Ureter (tissue), 1 donor: ENCODE data around the gene ACACB. TPM values are rescaled to one million over a fixed set of nuclear protein-coding genes. Genes with fewer than 3 reads are reported as not detected.

ENCODE experiments used
- DNase-seq: peaks from one replicate; pipeline ENCODE4 v3.0.0-alpha.2; 2020; ENCODE audit warnings: low spot score
- total RNA-seq: library from RNA; stranded (reverse); gene quantifications from one replicate; pipeline ENCODE4 v1.2.4, GENCODE V29; 2023
- donor health status: DM: yes; HTN: yes; CAD: no.

Gene ACACB
- total RNA-seq, 1 donor from 2014 or later = 67.3 TPM

DNA sequence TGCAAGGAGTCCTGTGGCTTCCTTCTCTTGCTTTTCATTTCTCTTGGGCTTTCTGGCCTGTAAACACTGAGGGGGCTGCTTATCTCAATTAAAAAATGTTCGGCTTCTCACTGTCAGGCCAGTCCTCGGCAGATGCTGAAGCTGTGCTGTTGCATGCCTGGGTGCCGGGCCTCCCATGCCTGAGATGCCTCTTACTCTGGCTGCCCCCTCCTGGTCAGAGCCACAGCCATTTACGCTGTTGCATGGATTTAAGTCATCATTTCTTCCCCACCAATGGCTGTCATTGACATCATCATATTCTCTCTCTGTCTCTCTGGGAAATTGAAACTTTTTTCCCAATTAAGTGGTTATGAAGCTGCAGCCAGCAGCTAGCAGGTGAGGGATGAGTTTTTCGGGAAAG, 139.0 kb downstream of the ACACB start:
- DNase-seq = no peak

DNA sequence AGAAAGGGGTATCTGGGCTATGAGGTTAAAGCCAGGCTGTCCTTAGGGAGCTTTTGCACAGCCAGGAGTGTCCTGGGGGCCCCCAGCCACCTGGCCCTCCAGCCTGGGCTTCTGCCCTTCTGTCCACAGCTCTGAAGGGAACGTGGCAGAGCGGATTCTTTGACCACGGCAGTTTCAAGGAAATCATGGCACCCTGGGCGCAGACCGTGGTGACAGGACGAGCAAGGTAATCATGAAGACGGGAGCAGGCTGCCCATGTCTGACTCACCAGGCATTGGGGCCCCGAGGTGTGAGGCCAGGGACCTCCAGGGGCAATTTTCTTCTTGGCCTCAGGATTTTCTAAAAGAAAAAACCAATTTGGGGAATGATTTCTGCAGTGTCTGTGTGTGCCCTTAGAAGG, 139.6 kb downstream of the ACACB start:
- DNase-seq = no peak

DNA sequence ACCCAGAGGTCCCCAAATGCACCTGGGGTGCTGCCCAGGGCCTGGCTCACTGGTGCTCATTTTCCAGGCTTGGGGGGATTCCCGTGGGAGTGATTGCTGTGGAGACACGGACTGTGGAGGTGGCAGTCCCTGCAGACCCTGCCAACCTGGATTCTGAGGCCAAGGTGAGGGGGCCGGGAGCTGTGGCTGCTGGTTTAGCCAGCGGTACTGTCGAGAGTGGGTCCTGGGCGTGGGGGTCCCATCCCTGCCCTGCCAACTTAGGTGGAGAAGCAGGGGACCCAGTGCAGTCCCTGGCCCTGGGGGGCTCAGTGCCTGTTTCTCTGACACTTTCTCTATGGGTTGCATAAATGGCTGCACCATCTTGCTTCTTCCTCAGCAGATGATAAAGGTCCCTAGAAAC, 141.8 kb downstream of the ACACB start:
- DNase-seq = no peak

DNA sequence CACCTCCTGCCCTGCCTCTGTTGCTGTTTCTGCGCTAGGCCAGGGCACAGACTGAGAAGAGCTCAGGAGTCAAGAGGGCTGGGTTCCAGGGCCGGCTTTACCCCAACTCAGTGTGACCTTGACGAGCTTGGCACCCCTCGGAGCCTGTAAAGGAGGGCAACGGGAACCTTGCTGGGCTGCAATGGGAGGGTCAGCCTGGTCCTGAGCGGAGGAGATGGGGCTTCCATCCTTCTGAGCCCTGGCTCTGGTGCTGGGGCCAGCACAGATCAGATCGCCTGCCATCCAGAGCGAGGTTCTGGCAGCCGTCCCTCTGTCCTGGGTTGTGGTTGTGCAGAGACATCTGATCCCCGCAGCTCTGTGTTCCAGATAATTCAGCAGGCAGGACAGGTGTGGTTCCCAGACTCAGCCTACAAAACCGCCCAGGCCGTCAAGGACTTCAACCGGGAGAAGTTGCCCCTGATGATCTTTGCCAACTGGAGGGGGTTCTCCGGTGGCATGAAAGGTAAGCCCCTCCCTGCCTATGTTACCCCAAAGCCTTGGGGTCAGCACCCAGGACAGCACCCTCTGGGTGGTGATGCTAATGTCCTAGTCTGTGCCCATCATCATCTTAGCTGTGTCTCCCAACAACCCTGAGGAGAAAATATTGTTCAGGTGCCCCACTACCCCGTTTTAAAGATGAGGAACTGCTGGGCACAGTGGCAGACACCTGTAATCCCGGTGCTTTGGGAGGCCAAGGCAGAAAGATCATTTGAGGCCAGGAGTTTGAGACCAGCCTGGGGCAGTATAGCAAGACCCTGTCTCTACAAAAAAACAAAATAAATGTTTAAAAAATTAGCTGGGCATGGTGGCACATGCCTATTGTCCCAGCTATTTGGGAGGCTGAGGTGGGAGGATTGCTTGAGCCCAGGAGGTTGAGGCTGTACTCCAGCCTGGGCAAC, 142.5 kb downstream of the ACACB start:
- no peak for DNase-seq

DNA sequence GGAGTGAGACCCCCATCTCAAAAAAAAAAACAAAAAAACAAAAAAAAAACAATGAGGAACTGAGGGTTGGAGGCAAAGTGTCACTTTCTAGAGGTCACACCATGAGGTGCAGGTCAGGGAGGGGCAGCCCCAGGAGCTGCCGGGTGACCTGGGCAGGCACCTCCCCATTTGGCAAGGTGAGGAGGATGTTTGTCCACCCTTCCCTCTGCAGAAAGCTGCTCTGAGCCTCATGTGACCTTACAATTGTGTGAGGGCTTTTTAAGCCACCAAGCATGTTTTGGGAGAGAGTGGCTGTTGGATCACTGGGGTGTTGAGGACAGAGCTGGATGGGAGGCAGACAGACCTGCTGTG, 143.1 kb downstream of the ACACB start:
- no peak for DNase-seq

DNA sequence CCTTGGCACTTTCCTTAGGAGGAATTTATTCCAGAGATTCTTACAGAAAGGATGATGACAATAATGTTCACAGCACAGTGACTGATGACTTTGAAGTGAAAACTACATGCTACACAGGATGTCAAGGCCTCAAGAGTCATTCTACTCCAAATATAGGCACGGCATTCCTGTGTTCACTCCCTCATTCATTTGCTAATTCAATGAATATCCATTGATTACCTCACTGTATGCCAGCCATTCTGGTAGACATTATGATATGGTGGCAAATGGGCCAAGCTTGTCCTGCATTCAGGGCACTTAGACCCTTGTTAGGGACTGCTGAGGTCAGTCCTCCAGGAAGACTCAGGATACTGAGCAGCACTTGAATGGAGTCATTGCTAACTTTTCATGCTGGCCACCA, 144.7 kb downstream of the ACACB start:
- no peak for DNase-seq

DNA sequence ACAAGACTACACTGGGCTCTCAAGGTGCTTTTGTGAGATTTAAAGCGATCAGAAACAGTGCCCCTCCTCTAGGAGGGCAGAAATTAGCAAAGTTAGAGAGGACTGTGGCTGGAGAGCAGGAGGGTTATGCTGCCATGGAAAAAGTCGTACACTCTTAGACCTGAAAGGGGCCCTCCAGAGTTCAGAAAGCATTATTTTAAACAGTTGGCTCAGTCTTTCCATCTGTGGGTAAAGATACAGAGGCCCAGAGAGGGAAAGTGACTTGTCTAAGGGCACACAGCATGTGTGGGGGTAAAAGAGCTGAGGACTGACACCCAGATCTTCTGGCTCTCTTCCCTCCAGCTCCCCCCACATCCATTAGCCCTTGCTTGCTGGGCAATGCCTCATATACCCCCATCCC, 145.6 kb downstream of the ACACB start:
- no peak for DNase-seq

DNA sequence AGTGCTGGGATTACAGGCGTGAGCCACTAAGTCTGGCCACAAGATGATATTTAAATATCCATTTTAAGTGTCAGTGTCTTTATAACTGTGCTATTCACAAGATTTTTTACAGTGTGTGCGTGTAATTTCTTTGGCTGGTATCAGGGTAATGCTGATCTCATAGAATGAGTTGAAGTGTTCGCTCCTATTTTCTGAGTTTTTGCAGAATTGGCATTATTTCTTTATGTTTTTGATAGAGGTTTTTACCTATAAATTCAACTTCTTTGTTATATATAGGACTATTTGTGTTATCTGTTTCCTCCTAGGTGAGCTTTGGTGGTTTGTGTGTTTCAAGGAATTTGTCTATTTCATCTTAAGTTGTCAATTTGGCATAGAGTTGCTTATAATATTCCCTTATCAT, 147.1 kb downstream of the ACACB start:
- no peak for DNase-seq

DNA sequence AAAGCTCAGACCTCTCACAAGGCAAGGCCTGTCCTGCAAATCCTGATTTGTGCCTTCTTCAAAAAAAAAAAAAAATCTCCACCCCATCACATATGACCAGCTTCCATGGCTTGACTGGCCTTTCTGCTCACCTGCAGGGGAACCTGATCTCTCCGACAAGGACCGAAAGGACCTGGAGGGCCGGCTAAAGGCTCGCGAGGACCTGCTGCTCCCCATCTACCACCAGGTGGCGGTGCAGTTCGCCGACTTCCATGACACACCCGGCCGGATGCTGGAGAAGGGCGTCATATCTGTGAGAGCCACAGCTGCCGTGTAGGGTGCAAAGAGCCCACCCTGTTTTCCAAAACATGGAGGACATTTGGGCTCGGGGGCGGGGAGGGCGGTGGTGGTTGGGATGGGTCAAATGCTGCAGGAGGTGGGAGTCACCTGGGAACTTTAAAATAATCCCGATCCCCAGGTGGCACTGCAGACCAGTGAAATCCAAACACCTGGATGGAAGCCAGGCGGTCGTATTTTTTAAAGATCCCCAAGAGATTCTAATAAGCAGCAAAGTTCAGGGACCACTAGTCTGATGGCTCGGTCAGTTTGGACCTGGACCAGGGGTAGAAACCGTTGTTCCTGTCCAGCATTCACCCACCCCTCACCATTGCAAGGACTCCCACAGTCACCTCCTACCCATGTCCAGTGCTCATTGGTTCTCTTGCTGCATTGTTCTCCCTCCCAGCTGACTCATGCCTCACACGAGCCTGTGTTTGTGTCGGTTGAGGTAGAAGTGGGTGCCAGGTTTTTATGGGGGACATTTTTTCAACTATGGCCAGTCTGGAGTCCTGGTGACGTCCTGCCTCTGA, 147.9 kb downstream of the ACACB start:
- DNase-seq = peak; percentile 76

DNA sequence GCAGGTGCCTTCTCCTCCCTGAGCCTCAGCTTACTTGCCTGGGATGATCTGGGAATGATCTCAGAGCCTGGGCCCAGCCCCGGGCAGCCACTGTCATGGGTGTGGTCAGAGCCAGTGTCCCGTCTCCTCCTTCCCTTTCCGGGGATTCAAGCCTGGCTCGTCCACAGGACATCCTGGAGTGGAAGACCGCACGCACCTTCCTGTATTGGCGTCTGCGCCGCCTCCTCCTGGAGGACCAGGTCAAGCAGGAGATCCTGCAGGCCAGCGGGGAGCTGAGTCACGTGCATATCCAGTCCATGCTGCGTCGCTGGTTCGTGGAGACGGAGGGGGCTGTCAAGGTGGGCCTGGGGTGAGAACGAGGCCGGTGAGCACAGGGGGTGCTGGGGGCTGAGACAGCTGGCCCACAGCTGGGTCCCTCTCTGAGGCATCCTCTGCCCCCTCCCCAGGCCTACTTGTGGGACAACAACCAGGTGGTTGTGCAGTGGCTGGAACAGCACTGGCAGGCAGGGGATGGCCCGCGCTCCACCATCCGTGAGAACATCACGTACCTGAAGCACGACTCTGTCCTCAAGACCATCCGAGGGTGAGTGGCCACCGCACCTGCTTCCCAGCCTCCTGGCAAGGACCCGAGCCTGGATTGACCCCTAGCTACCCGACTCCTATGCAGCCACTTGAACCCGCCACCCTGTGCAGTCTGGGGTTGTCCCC, 148.7 kb downstream of the ACACB start:
- DNase-seq = no peak

DNA sequence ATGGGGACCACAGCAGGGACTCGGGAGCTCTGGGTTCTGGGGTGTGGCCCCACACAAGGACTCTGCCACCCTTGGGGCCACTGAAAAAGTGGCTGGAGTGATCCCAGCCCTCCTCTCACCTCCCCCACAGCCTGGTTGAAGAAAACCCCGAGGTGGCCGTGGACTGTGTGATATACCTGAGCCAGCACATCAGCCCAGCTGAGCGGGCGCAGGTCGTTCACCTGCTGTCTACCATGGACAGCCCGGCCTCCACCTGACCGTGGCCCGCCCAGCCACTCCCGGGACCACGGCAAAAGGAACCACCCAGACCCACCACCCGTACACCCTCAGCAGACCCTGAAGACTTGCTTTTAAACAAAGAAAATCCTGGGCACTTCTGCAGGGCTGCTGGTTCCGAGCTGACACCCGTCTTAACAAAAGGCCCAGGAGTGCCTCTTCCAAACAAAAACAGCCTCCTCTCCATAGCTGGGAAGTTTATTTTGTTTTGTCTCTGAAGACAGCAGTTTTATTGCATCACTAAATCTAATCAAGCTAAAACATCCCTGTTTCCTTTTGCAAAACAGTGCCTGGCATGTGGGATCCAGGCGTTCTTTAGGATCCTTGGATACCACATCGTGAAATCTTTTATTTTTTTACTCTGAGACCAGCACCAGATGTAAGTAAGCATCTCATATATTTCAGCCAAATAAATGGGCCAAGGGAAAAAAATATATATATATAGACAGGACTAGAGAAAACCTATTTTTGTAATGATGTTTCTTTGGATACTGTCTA, 149.9 kb downstream of the ACACB start:
- no peak for DNase-seq

DNA sequence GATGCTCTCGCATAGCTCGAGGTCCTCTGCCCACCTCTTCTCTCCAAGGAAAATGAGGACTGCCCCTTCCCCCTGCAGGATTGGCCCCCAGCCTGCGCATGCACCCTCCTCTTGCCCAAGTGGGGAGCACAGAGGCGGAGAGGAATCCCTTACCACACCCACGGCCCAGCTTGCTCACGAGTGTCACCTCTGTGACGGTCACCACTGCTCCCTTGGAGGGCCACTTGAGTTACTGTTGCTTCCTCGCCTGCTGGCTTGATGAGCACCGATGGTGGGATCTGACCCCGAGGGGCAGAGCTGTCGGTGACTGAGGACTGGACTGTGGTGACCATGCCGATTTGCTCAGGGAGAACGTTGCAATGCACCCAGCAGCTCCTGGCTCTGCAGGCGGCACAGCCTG, 151.0 kb downstream of the ACACB start:
- no peak for DNase-seq

DNA sequence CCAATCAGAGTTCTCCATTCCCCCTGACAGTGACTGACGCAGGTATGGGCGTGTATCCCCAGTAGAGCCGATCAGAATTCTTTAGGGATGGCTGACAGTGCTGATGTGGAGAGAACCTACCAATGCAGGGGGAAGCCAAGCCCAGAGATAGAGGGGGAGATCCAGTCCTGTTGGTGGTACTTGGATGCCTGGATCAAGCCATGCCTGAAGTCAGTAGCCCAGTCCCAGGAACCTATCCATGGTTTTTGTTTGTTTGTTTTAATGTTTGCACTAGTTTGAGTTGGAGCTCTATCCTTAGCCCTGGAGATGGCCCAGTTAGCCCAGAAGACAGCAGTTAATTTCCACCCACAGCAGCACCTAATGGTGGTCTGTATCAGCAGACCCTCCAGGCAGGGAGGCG, 152.5 kb downstream of the ACACB start:
- DNase-seq = no peak

DNA sequence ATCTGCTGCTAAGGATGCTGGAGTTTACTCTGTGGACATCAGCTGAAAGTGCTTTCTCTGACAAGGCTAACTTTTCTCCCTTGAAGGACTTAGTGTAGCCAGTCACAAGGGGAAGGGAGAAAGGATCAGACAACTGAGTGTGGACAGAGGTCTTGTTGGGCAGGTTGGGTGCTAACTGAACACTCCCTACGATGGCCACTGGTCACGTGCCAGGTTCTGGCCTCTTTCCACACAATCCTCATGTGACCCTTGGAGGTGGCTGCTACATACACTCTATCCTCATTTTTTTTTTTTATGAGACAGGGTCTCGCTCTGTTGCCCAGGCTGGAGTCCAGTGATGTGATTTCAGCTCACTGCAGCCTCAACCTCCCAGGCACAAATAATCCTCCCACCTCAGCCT, 153.0 kb downstream of the ACACB start:
- no peak for DNase-seq

DNA sequence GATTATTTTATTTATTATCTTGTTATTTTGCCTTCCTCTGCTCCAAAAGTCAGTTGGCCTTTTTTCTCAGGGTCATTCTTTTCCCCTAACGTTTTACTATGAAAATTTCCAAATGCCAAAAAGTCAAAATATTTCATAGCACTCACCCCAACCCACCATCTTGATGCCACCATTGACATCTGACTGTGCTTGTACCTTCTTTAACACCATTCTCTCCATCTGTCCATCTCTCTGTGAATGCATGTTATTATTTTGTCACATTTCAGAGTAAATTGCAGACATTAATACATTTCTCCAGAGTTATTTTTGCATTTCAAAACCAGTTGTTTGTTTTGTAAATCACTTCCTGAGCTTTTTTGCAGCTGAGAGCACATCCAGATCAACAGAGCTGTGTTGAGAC, 154.1 kb downstream of the ACACB start:
- no peak for DNase-seq

DNA sequence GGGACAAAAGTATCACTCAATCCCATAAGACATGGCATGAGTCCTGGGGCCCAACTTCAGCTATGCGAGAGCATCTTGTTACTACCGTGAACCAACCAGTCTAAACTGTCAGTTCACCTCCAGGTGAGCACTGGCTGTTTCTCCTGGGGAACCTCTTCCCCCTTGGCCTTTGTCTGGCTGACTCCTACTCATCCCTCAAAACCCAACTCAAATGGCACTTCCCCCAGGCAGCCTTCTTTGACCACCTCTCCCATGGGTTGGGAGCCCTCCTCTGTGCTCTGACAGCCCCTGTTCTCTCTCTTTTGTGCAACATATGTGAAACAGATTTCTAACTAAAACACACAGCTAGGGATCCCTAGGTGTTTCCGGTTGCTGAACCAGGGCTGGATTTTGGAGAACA, 155.0 kb downstream of the ACACB start:
- DNase-seq = no peak

DNA sequence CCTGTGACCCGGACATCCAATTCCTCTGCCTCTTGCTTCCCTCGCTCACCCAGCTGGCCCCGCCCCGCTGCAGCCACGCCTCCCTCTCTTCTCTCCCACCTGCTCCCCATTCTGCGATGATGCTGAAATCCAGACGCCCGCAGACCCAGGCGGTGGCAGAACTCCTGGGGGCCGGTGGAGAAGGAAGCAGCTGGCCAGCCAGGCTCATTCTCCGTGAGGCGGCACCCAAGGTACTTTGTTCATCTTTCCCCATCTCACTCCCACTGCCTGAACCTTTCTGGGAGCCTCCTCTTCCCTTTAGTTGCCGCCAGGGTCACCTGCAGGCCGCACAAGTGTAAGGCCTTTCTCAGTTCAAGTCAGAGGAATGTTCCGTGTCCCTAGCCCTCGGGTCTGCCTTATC, 157.0 kb downstream of the ACACB start:
- DNase-seq = no peak

DNA sequence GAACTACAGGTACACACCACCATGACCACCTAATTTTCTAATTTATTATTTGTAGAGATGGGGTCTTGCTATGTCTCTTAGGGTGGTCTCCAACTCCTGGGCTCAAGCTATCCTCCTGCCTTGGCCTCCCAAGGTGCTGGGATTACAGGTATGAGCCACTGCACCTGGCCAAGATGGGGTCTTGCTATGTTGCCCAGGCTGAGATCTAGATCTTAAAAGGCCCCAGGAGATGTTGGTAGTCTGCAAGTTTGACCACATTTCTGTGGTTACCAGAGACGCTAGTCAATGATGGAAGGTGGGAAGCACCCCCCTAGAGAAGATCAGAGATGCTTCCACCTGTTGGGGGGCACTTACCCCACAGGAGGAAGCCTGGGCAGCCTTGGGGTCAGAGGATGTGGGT, 158.0 kb downstream of the ACACB start:
- DNase-seq = no peak

DNA sequence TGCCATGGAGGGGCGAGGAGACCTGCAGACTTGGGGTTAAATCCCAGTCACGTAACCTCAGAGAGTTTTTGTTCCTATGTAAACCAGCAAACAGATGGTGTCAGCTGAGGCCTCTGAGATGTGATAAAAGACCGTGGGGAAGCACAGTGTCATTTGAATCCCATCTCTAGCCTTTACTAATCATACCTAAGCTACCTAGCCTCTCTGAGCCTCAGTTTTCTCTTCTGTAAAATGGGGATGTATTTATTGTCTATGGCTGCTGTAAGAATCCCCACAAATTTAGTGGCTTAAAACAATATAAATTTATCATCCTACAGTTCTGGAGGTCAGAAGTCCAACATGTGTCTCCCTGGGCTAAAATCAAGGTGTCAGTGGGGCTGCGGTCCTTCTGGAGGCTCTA, 158.8 kb downstream of the ACACB start:
- DNase-seq = no peak

DNA sequence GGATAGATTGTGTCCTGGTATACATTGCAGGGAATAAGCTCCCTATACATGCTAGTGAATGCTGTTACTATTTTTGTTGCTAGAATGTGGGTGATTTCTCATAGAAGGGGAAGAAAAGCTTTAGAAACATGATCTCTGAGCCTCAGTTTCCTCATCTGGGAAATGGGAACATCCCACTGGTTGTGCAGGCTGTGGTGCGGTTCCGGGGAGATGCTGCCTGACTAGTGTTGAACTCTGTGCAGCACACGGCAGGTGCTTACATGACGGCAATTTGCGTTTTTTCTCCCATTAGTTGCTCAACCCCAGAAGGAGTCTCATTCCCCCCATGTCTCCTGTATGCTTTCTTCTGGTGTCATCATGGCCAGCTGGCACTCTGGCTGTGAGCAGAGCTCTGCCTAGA, 159.8 kb downstream of the ACACB start:
- DNase-seq = no peak

DNA sequence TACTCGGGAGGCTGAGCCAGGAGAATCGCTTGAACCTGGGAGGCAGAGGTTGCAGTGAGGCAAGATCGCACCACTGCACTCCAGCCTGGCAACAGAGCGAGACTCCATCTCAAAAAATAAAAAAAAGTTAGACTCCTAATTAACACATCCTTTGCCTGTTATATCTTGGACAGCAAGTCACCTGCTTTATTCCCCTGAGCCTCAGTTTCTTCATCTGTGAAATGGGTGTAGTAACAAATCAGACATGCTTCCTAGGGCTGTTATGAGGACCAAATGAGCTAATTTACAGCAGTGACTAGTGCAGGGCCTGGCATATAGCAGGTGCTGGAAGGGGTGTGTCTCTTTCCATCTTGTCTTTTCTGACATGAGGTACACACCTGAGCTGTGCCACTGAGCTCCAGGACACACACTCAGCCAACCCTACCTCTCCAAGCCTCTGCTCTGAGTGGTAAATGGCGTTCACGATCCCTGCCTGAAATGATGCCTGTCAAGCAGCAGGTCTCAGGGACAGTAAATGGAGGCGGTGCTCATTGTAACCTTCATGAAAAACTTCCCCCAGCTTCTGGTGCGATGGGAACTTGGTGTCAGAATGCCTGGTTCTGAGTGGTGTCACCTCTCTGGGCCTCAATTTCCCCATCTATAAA, 161.0 kb downstream of the ACACB start:
- DNase-seq = no peak
